HG03159 (cell line): ENCODE data around the gene BMP8A.

Source experiments
- ATAC-seq: cut with Tn5 transposase; IDR thresholded peaks from one replicate; pipeline ENCODE4 v1.9.1; 2021; ENCODE audit warnings: mild to moderate bottlenecking, moderate library complexity; ENCODE audit not compliant: unreplicated experiment

The BMP8A gene

DNA sequence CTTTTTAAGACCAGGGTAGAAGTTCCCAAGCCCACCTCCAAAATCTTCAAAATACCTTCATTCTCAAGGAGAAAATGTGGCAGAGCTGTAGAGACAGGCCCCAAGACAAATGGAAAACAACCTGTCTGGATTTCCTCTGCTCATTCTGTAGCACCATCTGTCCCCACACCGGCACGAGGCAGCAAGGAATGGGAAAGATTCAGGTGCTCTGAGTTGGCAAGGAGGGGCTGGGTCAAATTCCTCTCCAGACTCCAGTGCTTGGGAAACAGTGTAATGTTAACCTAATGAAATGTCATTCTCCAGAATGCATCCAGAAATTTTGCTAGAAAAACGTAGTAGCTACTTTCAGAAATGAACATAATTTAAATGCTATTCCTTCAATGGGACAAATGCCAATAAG is 75.9 kb downstream of the BMP8A start:
- no peak for ATAC-seq

DNA sequence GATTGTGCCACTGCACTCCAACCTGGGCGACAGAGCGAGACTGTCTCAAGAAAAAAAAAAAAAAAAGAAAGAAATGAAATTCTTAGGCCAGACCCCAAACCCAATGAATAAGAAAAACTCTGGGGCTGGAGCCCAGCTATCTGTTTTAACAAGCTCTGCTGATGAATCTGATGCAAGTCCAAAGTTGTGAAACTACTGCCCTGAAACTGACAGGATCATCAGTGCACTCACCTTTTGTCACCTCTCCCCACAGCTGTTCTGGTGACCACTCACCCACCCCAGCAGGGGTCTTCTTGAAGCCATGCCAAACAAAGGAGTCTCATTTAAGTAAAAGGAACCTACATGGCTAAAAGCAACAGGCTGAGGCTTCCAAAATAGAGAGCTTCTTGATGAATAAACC is 76.8 kb downstream of the BMP8A start:
- no peak for ATAC-seq

DNA sequence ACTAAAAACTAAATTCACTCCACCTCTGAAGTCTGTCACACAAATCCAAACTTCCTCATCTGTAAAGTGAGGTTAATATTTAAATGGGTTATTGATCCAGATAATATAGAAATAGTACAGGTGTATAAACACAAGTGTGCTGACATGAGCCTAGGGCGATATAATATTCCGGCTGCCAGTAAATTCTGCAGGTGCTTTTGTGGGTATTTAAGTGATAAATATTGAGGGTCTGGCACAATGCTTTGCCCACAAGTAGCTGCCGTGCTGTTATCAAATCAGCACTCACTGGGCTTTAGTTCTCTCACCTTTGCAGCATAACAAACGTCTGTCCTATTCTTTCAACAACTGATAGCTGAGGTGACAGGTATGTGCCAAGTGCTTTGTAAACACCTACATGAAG is 77.6 kb downstream of the BMP8A start:
- ATAC-seq = no peak

DNA sequence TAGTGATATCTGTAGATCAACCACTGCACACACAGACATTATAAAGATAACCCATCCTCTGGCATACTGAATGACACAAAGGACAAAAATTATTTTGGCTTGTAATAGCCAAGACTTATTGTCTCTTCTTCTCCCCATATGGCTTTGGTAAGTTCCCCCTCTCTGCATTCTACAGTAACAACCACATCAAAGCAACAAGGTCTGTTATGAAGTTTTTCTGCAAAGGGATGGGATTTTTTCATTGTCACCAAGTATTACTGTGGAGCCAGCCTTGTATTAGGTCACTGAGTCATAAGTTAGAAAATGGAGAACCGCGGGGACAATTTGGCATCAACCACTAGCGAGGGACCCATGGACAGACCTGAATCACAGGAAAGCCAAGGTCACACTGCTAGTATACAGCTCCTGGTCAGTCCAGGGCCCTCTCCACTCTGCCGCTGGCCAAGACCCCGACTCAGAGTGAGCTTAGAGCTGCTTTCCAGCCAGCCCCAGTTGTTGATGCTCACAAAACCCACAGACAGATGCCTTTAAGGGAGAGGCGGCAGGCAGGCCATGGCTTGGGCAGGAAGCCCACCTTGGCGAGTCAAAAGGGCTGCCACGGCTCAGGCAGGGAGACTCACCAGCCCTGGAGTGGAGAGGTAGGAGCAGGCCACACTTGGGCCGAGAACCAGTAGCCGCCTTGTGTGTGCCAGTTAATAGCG is 79.2 kb downstream of the BMP8A start:
- no peak for ATAC-seq

DNA sequence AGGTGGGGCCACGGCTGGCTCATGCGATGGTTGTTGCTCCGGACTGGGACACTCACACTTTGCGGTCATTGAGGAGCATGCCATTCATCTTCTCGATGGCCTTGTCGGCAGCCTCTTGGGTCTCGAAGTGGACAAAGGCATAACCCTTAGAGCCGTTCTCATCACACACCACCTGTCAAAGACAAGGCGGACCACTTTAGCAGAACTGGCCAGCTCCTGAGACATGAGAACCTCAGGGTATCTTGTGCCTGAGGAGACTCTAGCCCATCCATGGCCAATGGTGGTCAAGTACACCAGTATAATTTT is 79.7 kb downstream of the BMP8A start:
- ATAC-seq = no peak

DNA sequence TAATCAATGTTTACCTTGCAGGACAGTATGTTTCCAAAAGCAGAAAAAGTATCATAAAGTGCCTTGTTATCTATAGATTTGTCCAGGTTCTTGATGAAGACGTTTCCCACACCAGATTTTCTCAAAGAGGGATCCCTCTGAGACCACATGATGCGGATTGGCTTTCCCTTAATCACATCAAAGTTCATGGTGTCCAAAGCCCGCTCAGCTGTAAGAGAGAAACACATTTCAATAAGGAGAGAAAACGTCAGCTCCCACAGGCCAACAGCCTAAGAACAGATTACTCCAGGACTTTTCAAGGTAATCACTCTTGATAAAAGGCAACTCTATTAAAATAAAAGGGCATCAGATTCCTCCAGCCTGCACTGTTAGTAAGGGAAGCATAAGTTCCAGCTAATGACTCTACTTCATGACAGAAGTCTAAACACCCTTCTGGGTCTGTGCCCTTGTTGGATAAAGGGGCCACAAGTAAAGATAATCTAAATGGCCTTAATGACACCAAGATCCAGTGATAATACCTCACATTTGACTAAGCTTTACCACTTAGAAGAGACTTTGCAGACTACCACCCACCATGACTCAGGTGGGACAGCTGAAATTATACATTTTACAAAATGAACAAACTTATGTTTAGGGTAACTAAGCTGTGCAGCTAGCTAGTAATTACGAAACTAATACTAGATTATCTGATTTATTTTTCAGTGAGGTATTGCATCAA is 81.1 kb downstream of the BMP8A start:
- no peak for ATAC-seq

DNA sequence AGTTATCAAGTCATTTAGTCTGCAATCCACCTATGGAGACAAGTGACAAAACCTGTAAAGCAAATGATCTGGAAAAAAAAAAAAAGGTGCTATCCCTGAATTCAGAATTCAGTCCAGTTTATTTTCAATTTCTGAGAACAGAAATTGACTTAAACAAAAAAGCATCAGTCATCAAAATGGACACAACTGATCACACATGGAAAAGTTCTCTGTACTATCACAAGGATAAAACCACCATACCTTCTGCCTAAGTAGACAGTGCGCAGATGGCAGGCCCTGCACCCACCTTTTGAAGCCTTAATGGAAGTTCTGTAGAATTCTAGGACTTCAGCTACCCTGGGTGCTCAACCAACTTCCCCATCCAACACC is 81.6 kb downstream of the BMP8A start:
- ATAC-seq = no peak

DNA sequence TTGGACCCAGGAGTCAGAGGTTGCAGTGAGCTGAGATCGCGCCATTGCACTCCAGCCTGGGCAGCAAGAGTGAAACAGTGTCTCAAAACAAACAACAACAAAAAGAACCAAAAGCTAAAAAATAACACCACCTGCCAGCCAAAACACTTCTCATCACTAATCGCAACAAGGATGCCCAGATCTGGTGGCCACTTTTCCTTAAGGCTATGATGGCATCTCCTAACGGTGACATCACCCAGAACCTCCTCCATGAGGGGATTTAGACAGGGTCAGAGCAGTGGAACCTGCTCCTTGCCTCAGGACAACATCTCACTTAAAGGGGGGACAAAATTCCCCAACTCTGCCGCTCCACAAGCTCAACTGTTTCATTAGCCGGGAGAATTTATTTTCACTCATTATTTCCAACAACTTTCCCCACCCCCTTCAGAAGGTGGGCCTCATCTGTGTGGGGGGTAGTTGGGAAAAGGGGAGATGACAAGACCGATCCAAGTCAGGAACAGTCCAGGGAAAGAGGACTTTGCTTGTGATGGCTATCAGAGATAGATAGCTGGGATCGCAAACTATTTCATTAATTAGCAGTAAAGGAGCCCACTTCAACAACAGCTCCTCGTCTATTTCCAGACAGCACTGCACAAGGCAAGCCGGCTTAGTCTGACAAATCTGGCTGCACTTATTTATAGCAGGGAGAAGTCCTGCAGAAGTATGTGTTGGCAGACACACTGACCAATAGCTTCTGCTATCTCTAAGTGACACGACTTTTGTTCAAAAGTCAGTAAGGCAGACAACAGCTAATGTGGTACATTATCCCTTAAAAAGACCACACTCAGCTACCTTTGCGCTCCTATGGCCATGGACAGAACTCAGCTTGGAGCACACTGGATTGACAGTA is 82.5 kb downstream of the BMP8A start:
- ATAC-seq = no peak

DNA sequence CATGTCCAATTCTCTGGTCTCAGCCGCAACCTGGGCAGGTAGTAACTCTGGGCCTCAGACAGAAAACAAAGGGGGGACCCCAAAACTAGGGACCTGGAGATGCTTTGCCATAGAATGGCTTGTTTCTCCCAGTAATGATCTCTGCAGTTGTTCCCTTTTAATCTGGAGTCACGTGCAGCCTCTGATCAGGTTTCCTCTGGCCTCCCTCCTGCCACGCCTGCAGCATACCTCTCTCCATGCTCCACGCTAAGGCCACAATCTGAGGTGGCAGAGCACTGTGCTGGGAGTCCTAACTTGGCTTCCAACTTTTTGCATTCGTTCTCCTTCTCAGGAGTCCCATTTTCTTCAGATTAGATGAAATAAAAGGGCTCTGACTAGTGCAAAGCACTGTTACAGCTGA is 83.2 kb downstream of the BMP8A start:
- no peak for ATAC-seq
